Measurements from ENCODE around the gene KAZN. TPM values are rescaled to one million over a fixed set of nuclear protein-coding genes. Genes with fewer than 3 reads are reported as not detected.

KAZN gene
- polyA plus RNA-seq, 1 donor from 2014 or later: 20.6 TPM

GRCh38 chr1:14975119-14975518, 376.6 kb downstream of the KAZN start:
- no peaks in the 10 kb centered on the region for H3K9me2 ChIP-seq (ENCODE audit: insufficient read depth, low read length)
- no peaks in the 10 kb centered on the region for H3K36me3 ChIP-seq (ENCODE audit: insufficient read depth, low read length)
- no peak overlapping the region for H2AFZ ChIP-seq (ENCODE audit: low read depth, low read length)
- H3K4me2 ChIP-seq (ENCODE audit: low read length): no peak overlapping the region
- TF ChIP-seq SMC3 (conservative IDR thresholded peaks at IDR 0.05; ENCODE audit: poor library complexity) (no peak), EZH2 (IDR thresholded peaks at IDR 0.05; ENCODE audit: borderline replicate concordance, insufficient read depth, low read length, poor library complexity, severe bottlenecking) (no peak), CTCF (IDR thresholded peaks at IDR 0.05; ENCODE audit: poor library complexity, severe bottlenecking) (no peak), POLR2AphosphoS5 (IDR thresholded peaks at IDR 0.05) (no peak), RAD21 (conservative IDR thresholded peaks at IDR 0.05) (no peak), MXI1 (conservative IDR thresholded peaks at IDR 0.05; ENCODE audit: poor library complexity, severe bottlenecking) (no peak), TAF1 (IDR thresholded peaks at IDR 0.05; ENCODE audit: low read depth) (no peak), EP300 (conservative IDR thresholded peaks at IDR 0.05; ENCODE audit: poor library complexity, severe bottlenecking) (no peak), REST (IDR thresholded peaks at IDR 0.05; ENCODE audit: borderline replicate concordance) (no peak)
- H3K9me3 ChIP-seq (ENCODE audit: low read length): peaks cover 4% of the 10 kb centered on the region
- no peak overlapping the region for H3K27ac ChIP-seq (ENCODE audit: low read length)
- H3K27me3 ChIP-seq (ENCODE audit: insufficient read depth, low read depth, low read length): no peaks in the 10 kb centered on the region
- no peaks in the 10 kb centered on the region for H3F3A ChIP-seq (ENCODE audit: insufficient read depth, low read length, poor library complexity, severe bottlenecking)
- no peaks in the 10 kb centered on the region for H3K79me2 ChIP-seq (replicated peaks; ENCODE audit: insufficient read depth, low read length)
- no peak overlapping the region for H3K4me3 ChIP-seq (ENCODE audit: low read length)
- H4K20me1 ChIP-seq (ENCODE audit: insufficient read depth): no peaks in the 10 kb centered on the region
- no peak overlapping the region for H3K9ac ChIP-seq (ENCODE audit: low read length)

GRCh38 chr1:14976256-14976655, 377.8 kb downstream of the KAZN start:
- Histone ChIP-seq H3K36me3 (ENCODE audit: insufficient read depth, low read length) (no peaks in the 10 kb centered on the region), H2AFZ (ENCODE audit: low read depth, low read length) (no peak overlapping the region), H3K27ac (ENCODE audit: low read length) (no peak overlapping the region), H3K4me2 (ENCODE audit: low read length) (no peak overlapping the region), H3K27me3 (ENCODE audit: insufficient read depth, low read depth, low read length) (no peaks in the 10 kb centered on the region), H3K9me3 (ENCODE audit: low read length) (peaks cover 4% of the 10 kb centered on the region), H3F3A (ENCODE audit: insufficient read depth, low read length, poor library complexity, severe bottlenecking) (no peaks in the 10 kb centered on the region), H4K20me1 (ENCODE audit: insufficient read depth) (no peaks in the 10 kb centered on the region), H3K9ac (ENCODE audit: low read length) (no peak overlapping the region), H3K79me2 (replicated peaks; ENCODE audit: insufficient read depth, low read length) (no peaks in the 10 kb centered on the region), H3K4me3 (ENCODE audit: low read length) (no peak overlapping the region), H3K9me2 (ENCODE audit: insufficient read depth, low read length) (no peaks in the 10 kb centered on the region)
- no peak for TF ChIP-seq EP300 (conservative IDR thresholded peaks at IDR 0.05; ENCODE audit: poor library complexity, severe bottlenecking)
- no peak for TF ChIP-seq EZH2 (IDR thresholded peaks at IDR 0.05; ENCODE audit: borderline replicate concordance, insufficient read depth, low read length, poor library complexity, severe bottlenecking)
- no peak for TF ChIP-seq RAD21 (conservative IDR thresholded peaks at IDR 0.05)
- TF ChIP-seq TAF1 (IDR thresholded peaks at IDR 0.05; ENCODE audit: low read depth): no peak
- TF ChIP-seq CTCF (IDR thresholded peaks at IDR 0.05; ENCODE audit: poor library complexity, severe bottlenecking): no peak
- no peak for TF ChIP-seq REST (IDR thresholded peaks at IDR 0.05; ENCODE audit: borderline replicate concordance)
